Skin epidermis (tissue), 12 donors: Measurements from ENCODE around the gene SLITRK6.
A peak's percentile ranks its signal among the peaks of the same experiment; 100 is the strongest.

Experiments used
- H3K27ac ChIP-seq, 21 experiments: fragments of 200-600 bp; sonication (generic) in 11 of 21; one replicate each; pipeline ENCODE4 v1.5.0; 2020; ENCODE audit warnings: mild to moderate bottlenecking in 3 of 21, inconsistent platforms in 2 of 21, moderate library complexity in 2 of 21
- H3K4me3 ChIP-seq, 7 experiments: fragments of 200-600 bp; sonication (generic) in 2 of 7; one replicate each; pipeline ENCODE4 v1.5.0; 2020; ENCODE audit warnings: inconsistent platforms in 2 of 7, mild to moderate bottlenecking in 2 of 7, moderate library complexity in 1 of 7

Gene SLITRK6, protein sequence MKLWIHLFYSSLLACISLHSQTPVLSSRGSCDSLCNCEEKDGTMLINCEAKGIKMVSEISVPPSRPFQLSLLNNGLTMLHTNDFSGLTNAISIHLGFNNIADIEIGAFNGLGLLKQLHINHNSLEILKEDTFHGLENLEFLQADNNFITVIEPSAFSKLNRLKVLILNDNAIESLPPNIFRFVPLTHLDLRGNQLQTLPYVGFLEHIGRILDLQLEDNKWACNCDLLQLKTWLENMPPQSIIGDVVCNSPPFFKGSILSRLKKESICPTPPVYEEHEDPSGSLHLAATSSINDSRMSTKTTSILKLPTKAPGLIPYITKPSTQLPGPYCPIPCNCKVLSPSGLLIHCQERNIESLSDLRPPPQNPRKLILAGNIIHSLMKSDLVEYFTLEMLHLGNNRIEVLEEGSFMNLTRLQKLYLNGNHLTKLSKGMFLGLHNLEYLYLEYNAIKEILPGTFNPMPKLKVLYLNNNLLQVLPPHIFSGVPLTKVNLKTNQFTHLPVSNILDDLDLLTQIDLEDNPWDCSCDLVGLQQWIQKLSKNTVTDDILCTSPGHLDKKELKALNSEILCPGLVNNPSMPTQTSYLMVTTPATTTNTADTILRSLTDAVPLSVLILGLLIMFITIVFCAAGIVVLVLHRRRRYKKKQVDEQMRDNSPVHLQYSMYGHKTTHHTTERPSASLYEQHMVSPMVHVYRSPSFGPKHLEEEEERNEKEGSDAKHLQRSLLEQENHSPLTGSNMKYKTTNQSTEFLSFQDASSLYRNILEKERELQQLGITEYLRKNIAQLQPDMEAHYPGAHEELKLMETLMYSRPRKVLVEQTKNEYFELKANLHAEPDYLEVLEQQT

DNA sequence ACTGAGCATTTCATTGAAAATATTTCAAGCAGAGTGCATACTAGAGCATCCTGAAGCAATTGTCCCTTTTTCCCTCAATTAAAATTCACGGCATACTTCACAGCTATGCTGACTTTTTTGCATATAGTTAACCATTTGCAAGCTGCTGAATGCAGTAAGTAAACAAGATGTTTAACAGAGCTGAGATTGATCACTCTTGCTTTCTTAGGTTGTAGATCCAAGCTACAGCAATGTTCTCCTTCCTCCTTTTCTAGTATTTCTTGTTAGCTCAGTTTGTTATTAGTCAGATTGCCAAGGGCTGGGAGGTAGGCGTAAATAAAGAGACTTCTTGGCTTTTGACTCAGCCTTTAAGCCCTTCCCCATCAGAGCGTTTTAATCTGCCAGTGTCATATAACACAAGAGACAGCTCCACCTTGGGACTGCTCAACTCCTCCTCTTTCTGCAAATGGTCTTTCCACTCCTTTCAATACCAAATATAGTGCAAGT, at the start of gene SLITRK6:
TSS of gene SLITRK6 (minus strand) at position 323 of the 486 bp plus-strand sequence. CDS start 2,911 bp downstream, outside the sequence.
- Histone ChIP-seq H3K4me3 (peak within 1 kb of the TSS in 4 of 7 experiments; percentile 15 to 36 (median 28)), H3K27ac (peak within 1 kb of the TSS in 9 of 21 experiments; percentile 7 to 68 (median 34))

DNA sequence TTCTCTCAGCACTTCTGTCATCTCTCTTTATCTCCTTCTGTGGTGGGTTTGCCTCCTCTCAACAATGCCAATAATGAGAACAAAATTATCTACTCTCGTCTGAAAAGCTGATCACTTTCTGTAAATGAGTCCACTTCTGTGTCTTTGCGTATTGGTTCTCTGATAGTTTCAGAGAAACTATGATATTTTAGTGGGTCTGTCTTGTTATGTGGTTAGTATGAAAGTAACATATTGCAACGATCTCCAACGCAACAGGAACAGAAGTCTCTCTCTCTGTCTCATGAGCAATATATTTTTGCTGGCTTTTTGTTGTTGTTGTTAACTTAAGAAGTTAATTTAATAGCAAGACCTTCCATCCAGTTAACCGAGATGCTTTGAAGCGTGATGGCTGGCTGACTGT, 47.8 kb upstream of the SLITRK6 start:
- no peak overlapping the region for H3K27ac ChIP-seq
- no peak overlapping the region for H3K4me3 ChIP-seq

DNA sequence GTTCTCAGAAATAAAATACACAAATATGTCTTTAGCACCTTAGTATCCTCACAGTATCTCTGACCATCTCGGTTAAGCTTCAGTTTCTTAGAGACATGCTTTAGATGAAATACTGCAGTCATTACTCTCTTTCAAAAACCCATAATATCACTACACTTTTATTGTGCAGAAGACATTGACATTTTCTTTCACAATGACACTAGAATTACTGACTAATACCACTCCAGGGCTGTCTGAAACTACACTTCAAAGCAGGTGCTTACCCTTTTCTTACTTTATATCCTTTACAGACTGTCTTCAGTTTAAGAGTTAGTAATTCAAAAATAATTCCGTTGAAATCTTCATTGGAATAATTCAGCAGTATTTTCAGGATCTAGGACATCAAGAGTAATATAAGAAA, 42.2 kb upstream of the SLITRK6 start:
- no peak overlapping the region for H3K27ac ChIP-seq
- H3K4me3 ChIP-seq, result no peak overlapping the region

- H3K4me3 ChIP-seq, result no peak overlapping the region
- H3K27ac ChIP-seq, result no peak overlapping the region
Observed at GRCh38 chr13:85833921-85834320, 34.7 kb upstream of the SLITRK6 start.

- Histone ChIP-seq H3K4me3 (no peak overlapping the region), H3K27ac (no peak overlapping the region)
Observed at GRCh38 chr13:85828094-85828684, 29.0 kb upstream of the SLITRK6 start.

DNA sequence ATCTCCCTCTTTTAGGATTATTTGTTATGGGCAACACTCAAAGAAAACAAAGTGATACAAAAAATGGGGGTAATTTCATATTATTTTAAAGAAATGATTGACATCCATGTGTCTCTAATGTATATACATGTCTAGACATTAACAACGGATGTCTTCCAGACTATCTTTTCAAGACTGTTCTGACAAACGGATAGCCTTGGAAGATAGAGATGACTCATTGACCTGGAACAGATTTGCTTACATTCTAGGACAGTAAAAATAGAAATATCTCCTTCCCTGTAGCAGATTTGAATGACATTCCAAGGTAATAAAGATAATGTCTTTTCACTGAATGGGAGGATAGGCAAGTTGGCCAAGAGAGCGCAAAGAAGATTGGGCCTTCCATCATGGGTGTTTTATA, 26.2 kb upstream of the SLITRK6 start:
- Histone ChIP-seq H3K4me3 (no peak overlapping the region), H3K27ac (no peak overlapping the region)

DNA sequence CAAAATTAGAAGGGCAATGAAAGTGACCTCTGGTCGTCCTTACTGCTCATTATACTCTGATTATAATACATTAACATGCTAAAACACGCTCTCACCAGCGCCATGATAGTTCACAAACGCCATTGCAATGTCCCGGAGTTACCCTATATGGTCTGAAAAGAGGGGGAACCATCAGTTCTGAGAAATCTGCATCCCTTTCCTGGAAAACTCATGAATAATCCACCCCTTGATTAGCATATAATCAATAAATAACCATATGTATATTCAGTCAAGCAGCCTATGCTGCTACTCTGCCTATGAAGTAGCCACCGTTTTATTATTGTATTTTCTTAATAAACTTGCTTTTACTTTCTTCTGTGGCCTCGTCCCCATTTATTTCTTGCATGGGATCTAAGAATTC, 24.6 kb upstream of the SLITRK6 start:
- H3K27ac ChIP-seq, result no peak overlapping the region
- H3K4me3 ChIP-seq, result no peak overlapping the region

GRCh38 chr13:85819513-85819912, 20.3 kb upstream of the SLITRK6 start:
- Histone ChIP-seq H3K4me3 (no peak overlapping the region), H3K27ac (no peak overlapping the region)

GRCh38 chr13:85816413-85816812, 17.2 kb upstream of the SLITRK6 start:
- H3K4me3 ChIP-seq, result no peak overlapping the region

GRCh38 chr13:85812282-85812681, 13.1 kb upstream of the SLITRK6 start:
- Histone ChIP-seq H3K4me3 (no peak overlapping the region), H3K27ac (no peak overlapping the region)

More at GRCh38 chr13:85816413-85816812, 17.2 kb upstream of the SLITRK6 start:
- no peak overlapping the region for H3K27ac ChIP-seq

- H3K27ac ChIP-seq, result no peak overlapping the region
- H3K4me3 ChIP-seq, result no peak overlapping the region
Observed at GRCh38 chr13:85808811-85809210, 9.6 kb upstream of the SLITRK6 start.

DNA sequence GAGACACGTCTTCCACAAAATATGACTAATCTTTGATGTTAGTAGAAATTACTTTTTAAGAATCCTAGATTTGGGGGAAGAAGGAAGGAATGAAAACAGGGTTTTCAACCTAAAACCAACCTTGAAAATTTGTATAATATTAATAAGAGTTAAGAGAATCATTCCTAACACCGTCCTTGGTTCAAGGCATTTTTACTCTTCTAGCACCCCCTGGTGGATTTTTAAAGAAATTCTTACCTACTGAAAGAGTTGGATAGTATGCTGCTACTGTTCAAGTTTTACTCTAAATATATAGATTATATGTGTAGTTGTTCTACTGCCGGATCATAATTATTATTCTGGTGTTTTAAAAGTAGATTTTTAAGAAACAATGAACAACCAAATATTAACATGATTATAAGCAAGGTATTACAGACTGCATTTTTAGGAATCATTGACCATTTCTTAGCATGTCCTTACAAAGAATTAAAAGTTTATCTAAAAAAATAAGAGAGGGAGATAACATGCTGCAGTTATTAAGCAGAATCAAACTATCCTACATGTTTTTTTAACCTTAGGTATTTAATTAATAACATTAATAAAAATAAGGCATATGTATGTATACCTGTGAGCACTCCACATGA, 7.4 kb upstream of the SLITRK6 start:
- Histone ChIP-seq H3K27ac (no peak overlapping the region), H3K4me3 (no peak overlapping the region)

DNA sequence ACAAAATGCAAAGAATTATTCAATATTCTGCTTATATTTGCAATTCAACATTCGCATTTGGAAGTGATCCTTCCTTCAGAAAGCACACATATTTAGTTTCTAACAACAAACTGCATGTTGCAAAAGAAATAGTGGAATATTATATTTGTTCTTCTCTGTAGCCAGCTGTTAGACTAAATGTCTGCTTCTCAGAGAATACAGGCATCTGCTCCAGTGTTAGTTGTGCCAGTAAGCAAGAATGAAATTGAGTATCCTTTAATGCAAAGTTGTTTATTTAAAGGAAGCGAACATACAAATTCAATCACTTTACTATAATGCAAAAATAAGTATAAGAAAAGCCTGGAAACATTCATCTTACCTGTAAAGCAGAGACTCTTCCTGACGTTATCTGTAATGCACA, 663 bp downstream of the SLITRK6 start:
- peak overlapping the region in 4 of 7 experiments; percentile 15 to 36 (median 28) for H3K4me3 ChIP-seq
- H3K27ac ChIP-seq, result peak overlapping the region in 8 of 21 experiments; percentile 18 to 68 (median 41)

GRCh38 chr13:85797311-85797710, 1.9 kb downstream of the SLITRK6 start:
- Histone ChIP-seq H3K4me3 (peak overlapping the region in 2 of 7 experiments; percentile 7 to 28), H3K27ac (no peak overlapping the region)

DNA sequence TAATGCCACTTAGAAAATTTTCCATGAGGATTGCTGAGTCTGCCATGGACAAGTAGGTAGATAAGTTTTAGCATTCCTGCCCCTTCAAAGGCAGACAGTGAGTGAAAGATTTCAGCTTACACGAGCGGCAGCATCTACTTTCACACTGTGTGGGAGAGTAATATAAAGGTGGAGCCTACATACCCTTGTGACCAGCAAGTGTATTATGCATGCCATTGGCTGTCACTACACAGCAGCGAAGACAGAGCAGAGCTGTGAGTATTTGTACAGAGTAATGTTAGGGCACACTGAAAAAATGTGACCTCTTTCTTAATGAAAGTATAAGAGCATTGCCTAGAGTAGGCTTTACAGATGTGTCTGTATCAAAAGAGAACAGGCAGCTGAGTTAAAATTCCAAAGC, 14.0 kb downstream of the SLITRK6 start:
- H3K4me3 ChIP-seq, result no peak overlapping the region
- no peak overlapping the region for H3K27ac ChIP-seq

GRCh38 chr13:85772367-85772766, 26.9 kb downstream of the SLITRK6 start:
- no peak overlapping the region for H3K4me3 ChIP-seq
- H3K27ac ChIP-seq, result no peak overlapping the region

- no peak overlapping the region for H3K27ac ChIP-seq
- no peak overlapping the region for H3K4me3 ChIP-seq
Observed at GRCh38 chr13:85771856-85772255, 27.4 kb downstream of the SLITRK6 start.

GRCh38 chr13:85768946-85769345, 30.3 kb downstream of the SLITRK6 start:
- H3K27ac ChIP-seq, result no peak overlapping the region
- no peak overlapping the region for H3K4me3 ChIP-seq

DNA sequence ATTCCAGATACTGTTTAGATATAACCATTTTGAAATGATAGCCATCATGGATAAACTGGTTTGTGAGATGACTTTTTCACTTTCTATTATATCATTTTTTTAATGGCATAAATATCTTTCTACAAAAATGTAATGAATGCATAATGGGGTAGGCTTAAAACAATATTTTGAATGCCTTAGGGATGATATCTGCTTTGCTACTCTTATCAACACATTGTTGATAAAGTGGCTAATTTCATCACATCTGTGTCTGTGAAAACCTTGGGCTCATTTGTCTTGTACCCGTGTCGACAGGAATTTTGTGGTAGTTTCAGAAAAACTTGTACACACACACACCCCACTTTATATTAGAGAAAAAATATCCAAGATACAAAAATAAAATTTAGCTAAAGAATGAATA, 44.1 kb downstream of the SLITRK6 start:
- H3K4me3 ChIP-seq, result no peak overlapping the region
- no peak overlapping the region for H3K27ac ChIP-seq
